ENCODE measurements around the gene RARRES2. TPM values are rescaled to one million over a fixed set of nuclear protein-coding genes. Genes with fewer than 3 reads are reported as not detected.

Gene RARRES2
- total RNA-seq, 2 experiments from 2014 or later, result not detected

DNA sequence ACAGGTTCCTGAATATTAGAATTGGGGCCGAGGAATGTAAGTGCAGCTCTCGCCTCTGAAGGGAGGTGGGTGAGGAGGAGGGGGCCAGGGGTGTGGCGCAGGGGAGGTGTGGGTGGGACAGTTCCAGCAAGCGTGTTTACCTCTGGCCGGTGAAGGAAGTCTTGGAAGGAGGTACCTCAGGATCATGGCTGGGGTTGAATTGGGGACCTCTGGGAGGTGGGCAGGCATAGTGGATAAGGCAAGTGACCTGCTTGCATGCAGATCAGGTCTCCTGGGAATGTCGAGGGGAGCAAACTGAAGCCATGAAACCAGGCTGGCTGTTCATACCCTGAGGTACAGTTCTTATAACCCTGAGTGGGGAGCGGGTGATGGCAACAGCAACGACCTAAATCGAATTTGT lies 39.7 kb upstream of the RARRES2 start:
- Mint-ChIP-seq H3K4me3 (no peak overlapping the region), H3K27ac (no peak overlapping the region), H3K27me3 (no peaks in the 10 kb centered on the region), H3K4me1 (peaks cover 30% of the 10 kb centered on the region), H3K9me3 (ENCODE audit: low read depth) (no peaks in the 10 kb centered on the region), H3K36me3 (peaks cover 2% of the 10 kb centered on the region)
- CTCF ChIA-PET, result no interaction called here
- no peak for ATAC-seq
- DNase-seq, result no peak

DNA sequence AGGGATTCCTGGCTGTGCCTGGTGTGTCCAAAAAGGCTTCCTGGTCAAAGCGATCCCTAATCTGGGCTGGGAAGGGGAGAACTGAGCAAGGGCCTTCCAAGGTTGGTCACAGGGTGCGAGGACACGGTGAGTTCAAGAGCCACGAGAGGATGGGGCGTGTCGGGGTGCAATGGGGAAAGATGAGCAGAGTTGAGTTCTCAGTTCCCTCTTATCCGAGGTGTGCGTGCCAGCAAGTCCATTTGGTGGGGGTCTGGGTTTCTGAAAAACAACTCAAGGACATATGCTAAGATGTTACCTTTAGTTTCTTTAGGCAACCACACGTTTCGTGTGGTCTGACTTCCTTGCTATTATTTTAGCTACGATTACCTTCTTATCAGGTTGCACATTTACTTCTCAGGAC lies 39.0 kb upstream of the RARRES2 start:
- no peaks in the 10 kb centered on the region for H3K9me3 Mint-ChIP-seq (ENCODE audit: low read depth)
- CTCF ChIA-PET, result interaction anchor here (1.3 kb wide), 1 partner anchor 22 kb away, joined by 3 read pairs; no protein-coding TSS in a partner anchor
- peak overlapping the region; percentile 86 for H3K4me3 Mint-ChIP-seq
- H3K27me3 Mint-ChIP-seq, result no peaks in the 10 kb centered on the region
- peaks cover 2% of the 10 kb centered on the region for H3K36me3 Mint-ChIP-seq
- DNase-seq, result no peak
- peaks cover 35% of the 10 kb centered on the region for H3K4me1 Mint-ChIP-seq
- H3K27ac Mint-ChIP-seq, result no peak overlapping the region
- no peak for ATAC-seq

DNA sequence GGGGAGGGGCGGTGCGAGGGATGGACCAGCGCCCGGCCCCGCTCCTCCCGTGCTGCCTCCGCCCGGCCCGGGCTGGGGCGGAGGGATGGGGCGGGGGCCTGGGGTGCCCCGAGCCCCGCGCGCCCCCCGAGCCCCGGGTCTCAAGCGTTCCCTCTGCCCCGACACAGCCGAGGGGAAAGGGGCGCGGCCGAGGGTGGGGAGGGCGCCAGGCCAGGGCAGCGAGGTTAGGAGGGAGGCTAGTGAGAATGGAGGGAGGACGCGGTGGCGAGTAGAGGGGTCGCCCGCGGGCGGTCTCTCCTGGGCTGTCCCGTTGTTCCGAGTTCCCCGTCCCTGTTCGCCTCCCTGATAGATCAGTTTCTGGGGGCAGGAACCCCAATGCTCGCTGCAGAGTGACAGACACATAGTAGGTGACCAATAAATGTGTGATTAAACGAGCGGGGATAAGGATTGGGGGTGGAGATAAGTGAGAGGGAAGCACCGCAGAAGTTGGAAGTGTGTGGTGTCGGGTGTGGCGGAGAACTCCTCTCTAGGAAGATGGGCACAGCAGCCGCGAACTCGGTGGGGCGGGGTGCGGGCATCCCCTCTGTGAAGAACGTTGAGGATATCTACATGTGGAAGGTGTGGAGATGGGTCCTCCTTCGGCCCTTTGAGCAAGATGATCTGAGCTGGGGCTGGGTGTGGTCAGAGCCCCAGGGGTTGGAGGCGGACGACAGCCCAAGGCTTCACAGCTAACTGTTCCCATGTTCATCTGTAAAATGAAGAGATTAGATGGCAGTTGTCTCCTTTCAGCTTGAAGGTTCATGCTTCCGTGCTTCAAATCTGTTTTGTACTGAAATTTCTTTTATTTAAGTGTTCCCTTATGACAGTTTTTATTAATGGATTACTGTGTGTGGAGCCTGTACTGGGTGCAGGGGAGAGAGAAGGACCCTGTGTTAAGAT lies 38.3 kb upstream of the RARRES2 start:
- peaks cover 37% of the 10 kb centered on the region for H3K4me1 Mint-ChIP-seq
- H3K27me3 Mint-ChIP-seq, result no peaks in the 10 kb centered on the region
- peaks cover 2% of the 10 kb centered on the region for H3K36me3 Mint-ChIP-seq
- H3K4me3 Mint-ChIP-seq, result peak overlapping the region; percentile 86
- CTCF ChIA-PET, result interaction anchor here (1.3 kb wide), 1 partner anchor 21 kb away, joined by 3 read pairs; no protein-coding TSS in a partner anchor
- no peak for DNase-seq
- H3K9me3 Mint-ChIP-seq (ENCODE audit: low read depth), result no peaks in the 10 kb centered on the region
- H3K27ac Mint-ChIP-seq, result peak overlapping the region; percentile 62
- no peak for ATAC-seq

DNA sequence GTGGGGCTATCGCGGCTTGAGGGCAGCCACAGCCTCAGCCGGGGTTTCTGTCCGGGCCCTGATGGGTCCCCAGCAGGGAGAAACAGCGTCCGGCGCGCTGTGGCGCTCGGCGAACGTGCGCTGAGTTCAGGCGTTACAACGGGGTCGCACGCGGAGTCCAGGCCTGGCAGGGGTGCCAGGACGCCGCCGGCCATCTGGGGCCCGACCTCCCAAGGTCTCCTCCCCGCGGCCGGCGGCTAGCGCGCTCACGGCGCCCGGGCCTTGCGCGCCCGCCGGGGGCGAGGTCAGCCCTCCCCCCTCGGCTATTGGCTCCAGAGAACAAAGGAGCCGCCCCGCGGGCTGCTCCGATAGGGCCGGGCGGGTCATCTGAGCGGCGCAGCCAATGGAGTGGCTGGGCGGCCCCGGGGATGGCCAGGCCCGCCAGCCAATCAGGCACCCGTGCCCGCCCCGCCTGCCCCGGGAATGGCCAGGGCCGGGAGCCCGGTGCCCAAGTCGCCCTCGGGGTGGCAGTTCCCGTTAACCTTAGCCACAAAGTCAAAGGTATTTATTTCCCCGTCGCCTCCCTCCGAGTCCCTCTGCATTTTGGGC lies 37.5 kb upstream of the RARRES2 start, which contains the start of gene ZNF775:
Gene ZNF775 (plus strand): TSS at position 478 of the 588 bp plus-strand sequence. CDS start 9,141 bp downstream, outside the sequence.
- DNase-seq (peak; percentile 95), ATAC-seq (peak; percentile 99)
- H3K36me3 Mint-ChIP-seq, result peaks cover 2% of the 10 kb centered on the region
- CTCF ChIA-PET, result interaction anchor here (1.4 to 2.1 kb wide), 3 partner anchors 20 to 27 kb away, joined by 4 to 9 read pairs (median 8); a partner anchor contains a TSS
- H3K9me3 Mint-ChIP-seq (ENCODE audit: low read depth), result no peaks in the 10 kb centered on the region
- H3K4me1 Mint-ChIP-seq, result peaks cover 37% of the 10 kb centered on the region
- peak within 1 kb of the TSS; percentile 86 for H3K4me3 Mint-ChIP-seq
- H3K27me3 Mint-ChIP-seq, result no peaks in the 10 kb centered on the region
- peak within 1 kb of the TSS; percentile 67 for H3K27ac Mint-ChIP-seq

DNA sequence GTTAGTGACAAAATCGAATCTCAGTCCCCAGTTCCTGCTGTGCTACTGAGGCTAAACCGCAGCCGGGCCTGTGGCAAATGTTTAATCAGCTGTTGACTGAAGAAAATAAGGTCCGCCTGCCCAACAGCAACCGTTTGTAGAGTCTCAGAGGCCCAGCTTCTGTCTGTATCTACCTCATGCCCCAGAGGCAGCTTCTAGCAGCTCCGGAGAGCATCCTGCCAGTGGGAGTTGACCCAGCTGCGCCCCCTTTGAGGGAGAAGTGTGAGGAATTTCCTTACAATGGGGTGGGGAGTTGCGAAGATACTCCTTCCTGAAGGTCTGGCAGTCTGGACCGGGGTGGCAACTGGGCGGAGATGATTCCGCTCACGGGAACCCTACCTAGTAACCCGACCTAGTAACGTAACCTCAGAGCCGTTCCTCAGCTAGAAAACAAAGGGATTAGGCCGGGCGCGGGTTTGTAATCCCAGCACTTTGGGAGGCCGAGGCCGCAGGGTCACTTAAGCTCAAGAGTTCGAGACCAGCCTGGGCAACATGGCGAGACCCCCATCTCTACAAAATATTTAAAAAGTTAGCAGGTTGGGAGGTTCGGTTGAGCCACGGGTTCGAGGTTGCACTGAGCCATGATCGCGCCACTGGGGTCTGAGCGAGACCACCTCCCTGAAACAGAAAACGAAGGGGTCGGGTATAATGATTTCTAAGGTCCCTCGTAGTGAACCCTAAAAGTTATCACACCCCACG lies 36.9 kb upstream of the RARRES2 start:
- Mint-ChIP-seq H3K4me1 (peaks cover 38% of the 10 kb centered on the region), H3K36me3 (peaks cover 4% of the 10 kb centered on the region), H3K27me3 (no peaks in the 10 kb centered on the region), H3K27ac (peak overlapping the region; percentile 67), H3K4me3 (peak overlapping the region; percentile 70), H3K9me3 (ENCODE audit: low read depth) (no peaks in the 10 kb centered on the region)
- no peak for ATAC-seq
- DNase-seq, result peak; percentile 71
- CTCF ChIA-PET, result interaction anchor here (0.9 to 2.1 kb wide), 9 partner anchors 10 to 377 kb away, joined by 3 to 9 read pairs (median 4); a partner anchor contains a TSS

DNA sequence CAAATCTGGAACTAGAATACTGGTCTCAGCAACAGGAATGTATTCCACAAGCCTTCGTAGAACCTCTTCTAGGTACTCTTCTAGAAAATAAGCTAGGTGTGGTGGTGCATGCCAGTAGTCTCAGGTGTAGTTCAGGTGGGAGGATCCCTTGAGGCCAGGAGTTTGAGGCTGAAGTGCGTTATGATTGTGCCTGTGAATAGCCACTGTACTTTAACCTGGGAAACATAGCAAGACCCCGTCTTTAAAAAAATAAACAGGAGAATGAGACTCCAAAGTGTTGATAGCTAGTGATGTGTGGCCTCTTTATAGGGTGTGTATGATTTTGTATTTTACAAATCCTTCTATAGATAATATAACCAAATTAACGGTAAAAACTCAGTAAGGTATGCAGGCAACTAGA lies 36.2 kb upstream of the RARRES2 start:
- CTCF ChIA-PET, result interaction anchor here (0.9 to 2.1 kb wide), 9 partner anchors 11 to 378 kb away, joined by 3 to 9 read pairs (median 4); a partner anchor contains a TSS
- Mint-ChIP-seq H3K36me3 (peaks cover 6% of the 10 kb centered on the region), H3K4me1 (peaks cover 38% of the 10 kb centered on the region), H3K27me3 (no peaks in the 10 kb centered on the region), H3K4me3 (peak overlapping the region; percentile 70), H3K9me3 (ENCODE audit: low read depth) (no peaks in the 10 kb centered on the region), H3K27ac (no peak overlapping the region)
- no peak for DNase-seq
- no peak for ATAC-seq

DNA sequence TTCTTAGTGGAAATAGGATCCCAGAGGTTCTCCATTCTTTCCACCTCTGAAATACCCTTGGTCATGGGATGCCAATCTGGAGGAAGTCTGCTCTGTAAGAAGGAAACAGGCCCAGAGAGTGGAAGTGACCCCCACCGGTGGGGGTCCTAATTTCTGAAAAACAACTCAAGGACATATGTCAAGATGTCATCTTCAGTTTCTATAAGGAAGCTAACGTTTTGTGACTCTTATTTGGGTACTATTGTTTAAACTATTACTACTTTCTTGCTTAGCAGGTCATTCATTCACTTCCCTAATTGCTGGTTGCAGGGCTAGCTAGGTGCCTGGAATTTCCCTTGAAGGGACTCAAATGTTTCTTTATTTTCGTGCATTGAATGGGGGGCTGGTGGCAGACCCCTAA lies 35.8 kb upstream of the RARRES2 start:
- peaks cover 9% of the 10 kb centered on the region for H3K36me3 Mint-ChIP-seq
- ATAC-seq (no peak), DNase-seq (no peak)
- no peaks in the 10 kb centered on the region for H3K9me3 Mint-ChIP-seq (ENCODE audit: low read depth)
- no peak overlapping the region for H3K4me3 Mint-ChIP-seq
- no peak overlapping the region for H3K27ac Mint-ChIP-seq
- peaks cover 38% of the 10 kb centered on the region for H3K4me1 Mint-ChIP-seq
- CTCF ChIA-PET, result interaction anchor here (1.0 to 2.1 kb wide), 7 partner anchors 11 to 378 kb away, joined by 3 to 9 read pairs (median 4); a partner anchor contains a TSS
- H3K27me3 Mint-ChIP-seq, result no peaks in the 10 kb centered on the region

DNA sequence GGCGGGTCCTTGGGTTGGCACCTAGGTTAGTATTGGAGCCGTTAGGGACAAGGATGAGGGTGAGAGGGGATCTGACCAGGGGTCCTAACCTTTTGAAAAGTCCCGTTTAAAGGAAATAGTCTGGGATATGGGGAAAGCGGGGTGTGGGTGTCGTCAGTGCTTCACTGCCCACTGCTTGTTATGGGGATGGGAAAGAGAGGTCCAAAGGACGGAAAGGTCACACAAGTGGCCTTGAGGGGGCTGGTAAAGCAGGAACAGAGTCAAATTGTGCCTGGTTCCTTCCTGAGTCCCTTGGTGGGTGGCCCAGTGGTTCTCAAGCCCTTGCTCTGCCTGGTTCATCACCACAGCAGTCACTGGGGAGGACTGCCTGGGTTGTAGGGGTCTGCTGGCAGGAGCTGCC lies 35.1 kb upstream of the RARRES2 start:
- H3K4me1 Mint-ChIP-seq, result peaks cover 38% of the 10 kb centered on the region
- no peak overlapping the region for H3K4me3 Mint-ChIP-seq

DNA sequence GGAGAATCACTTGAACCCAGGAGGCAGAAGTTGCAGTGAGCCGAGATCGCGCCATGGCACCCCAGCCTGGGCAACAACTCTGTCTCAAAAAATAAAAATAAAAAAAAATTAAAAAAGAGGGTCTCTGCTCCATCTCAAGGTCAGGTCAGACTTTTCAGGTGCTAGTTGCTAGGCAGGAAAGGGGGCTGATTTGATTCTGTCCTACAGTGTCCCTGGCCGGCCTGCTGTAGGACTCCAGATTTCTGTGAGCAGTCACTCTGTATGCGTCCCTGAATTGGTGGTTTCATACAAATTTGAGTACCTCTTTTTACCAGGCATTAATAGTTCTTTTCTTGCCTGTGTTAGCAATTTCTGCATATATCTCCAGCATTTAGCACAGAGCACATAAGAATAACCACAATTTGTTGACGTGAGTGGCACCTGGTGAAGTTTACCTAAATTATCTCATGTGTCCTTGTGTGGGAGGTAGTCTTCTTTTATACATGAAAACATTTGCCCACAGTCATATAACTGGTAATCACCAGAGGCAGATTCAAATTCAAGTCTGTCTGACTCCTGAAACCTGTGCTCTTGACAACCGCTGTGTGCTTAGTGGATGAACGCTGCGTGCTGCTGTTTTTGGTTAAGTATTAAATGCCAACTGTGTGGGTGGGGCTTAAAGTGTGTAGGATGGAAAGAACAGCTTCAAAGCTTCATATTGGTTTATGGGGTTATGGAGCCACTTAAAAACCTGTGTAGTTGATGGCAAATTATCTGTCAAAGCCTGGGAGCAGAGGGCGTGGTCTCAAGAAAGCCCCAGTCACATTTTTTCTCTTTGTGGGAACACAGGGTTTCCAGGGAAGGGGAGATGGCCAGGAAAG lies 34.5 kb upstream of the RARRES2 start:
- Mint-ChIP-seq H3K27me3 (no peaks in the 10 kb centered on the region), H3K4me1 (peaks cover 36% of the 10 kb centered on the region), H3K36me3 (peaks cover 9% of the 10 kb centered on the region), H3K4me3 (no peak overlapping the region), H3K27ac (no peak overlapping the region), H3K9me3 (ENCODE audit: low read depth) (no peaks in the 10 kb centered on the region)
- DNase-seq (no peak), ATAC-seq (no peak)
- CTCF ChIA-PET, result interaction anchor here (1.6 kb wide), 1 partner anchor 20 kb away, joined by 5 read pairs; no protein-coding TSS in a partner anchor

More for the DNA sequence above, 35.1 kb upstream of the RARRES2 start:
- Mint-ChIP-seq H3K27ac (no peak overlapping the region), H3K36me3 (peaks cover 9% of the 10 kb centered on the region), H3K27me3 (no peaks in the 10 kb centered on the region), H3K9me3 (ENCODE audit: low read depth) (no peaks in the 10 kb centered on the region)
- CTCF ChIA-PET, result interaction anchor here (2.1 kb wide), 1 partner anchor 30 kb away, joined by 9 read pairs; a partner anchor contains a TSS
- no peak for ATAC-seq
- no peak for DNase-seq

DNA sequence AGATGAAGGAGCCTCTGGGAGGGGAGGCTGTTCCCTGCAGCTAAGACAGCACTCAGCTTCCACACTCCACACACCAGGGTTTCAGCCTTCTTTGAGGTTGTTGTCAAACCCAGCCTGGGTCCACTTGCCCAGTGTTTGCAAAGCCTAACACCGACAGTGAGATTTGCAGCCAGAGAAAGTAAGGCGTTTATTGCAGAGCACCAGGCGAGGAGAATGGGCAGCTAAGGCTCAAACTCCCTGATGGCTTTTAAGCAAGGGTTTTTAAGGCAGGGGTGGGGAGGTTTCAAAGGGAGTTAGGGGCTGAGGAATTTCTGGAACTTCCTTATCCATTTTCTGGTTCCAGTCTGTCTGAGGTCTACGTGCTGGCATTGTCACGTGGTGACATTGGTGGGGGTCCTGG lies 33.0 kb upstream of the RARRES2 start:
- H3K27ac Mint-ChIP-seq, result no peak overlapping the region
- DNase-seq (no peak), ATAC-seq (no peak)
- CTCF ChIA-PET, result interaction anchor here (1.6 kb wide), 1 partner anchor 18 kb away, joined by 5 read pairs; no protein-coding TSS in a partner anchor
- peaks cover 37% of the 10 kb centered on the region for H3K4me1 Mint-ChIP-seq
- no peaks in the 10 kb centered on the region for H3K9me3 Mint-ChIP-seq (ENCODE audit: low read depth)
- no peak overlapping the region for H3K4me3 Mint-ChIP-seq
- H3K27me3 Mint-ChIP-seq, result no peaks in the 10 kb centered on the region
- peaks cover 8% of the 10 kb centered on the region for H3K36me3 Mint-ChIP-seq

DNA sequence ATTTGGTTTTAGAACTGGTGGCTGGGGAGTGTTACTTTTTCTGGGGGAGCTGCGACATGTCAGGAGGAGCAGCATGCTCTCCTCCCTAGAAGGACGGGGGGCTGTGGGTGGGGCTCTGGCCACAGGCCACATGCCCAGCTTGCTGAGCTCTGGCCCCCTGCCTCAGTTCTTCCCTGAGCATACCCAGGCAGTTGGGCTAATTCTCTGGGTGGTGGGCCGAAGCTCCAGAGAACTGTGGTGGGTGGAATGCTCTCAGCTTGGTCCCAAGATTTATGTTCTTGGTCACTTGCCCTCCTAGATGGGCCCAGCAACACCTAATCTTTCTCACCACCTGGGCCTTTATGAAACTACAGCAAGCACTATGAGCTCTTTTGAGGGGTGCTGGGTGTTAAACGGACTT lies 32.6 kb upstream of the RARRES2 start:
- no peak for ATAC-seq
- peaks cover 8% of the 10 kb centered on the region for H3K36me3 Mint-ChIP-seq
- H3K9me3 Mint-ChIP-seq (ENCODE audit: low read depth), result no peaks in the 10 kb centered on the region
- DNase-seq, result no peak
- H3K4me3 Mint-ChIP-seq, result no peak overlapping the region
- H3K27ac Mint-ChIP-seq, result no peak overlapping the region
- H3K4me1 Mint-ChIP-seq, result peaks cover 41% of the 10 kb centered on the region
- no peaks in the 10 kb centered on the region for H3K27me3 Mint-ChIP-seq
- CTCF ChIA-PET, result interaction anchor here (1.6 kb wide), 1 partner anchor 18 kb away, joined by 5 read pairs; no protein-coding TSS in a partner anchor
